Progenitor cell of endocrine pancreas (in vitro differentiated cells): Measurements from ENCODE around the gene SERPING1. TPM values are rescaled to one million over a fixed set of nuclear protein-coding genes. Genes with fewer than 3 reads are reported as not detected.
A peak's percentile ranks its signal among the peaks of the same experiment; 100 is the strongest.

Experiments used
- DNase-seq: peaks from one replicate; pipeline ENCODE4 v3.0.0; 2021; ENCODE audit warnings: low spot score; ENCODE audit not compliant: unreplicated experiment
- H3K27ac Mint-ChIP-seq: 2 replicates; pipeline ENCODE4 v1.8.0; 2021; ENCODE audit warnings: mild to moderate bottlenecking, moderate library complexity, mixed read lengths
- H3K27me3 Mint-ChIP-seq: 2 replicates; pipeline ENCODE4 v1.8.0; 2021; ENCODE audit warnings: mixed read lengths
- H3K36me3 Mint-ChIP-seq: 2 replicates; pipeline ENCODE4 v1.8.0; 2022; ENCODE audit warnings: mixed read lengths; ENCODE audit not compliant: insufficient read depth
- H3K4me1 Mint-ChIP-seq: 2 replicates; pipeline ENCODE4 v1.8.0; 2021; ENCODE audit warnings: low read depth, mixed read lengths
- H3K4me3 Mint-ChIP-seq: 2 replicates; pipeline ENCODE4 v1.8.0; 2021; ENCODE audit warnings: low read depth, mild to moderate bottlenecking, moderate library complexity, mixed read lengths
- H3K9me3 Mint-ChIP-seq: 2 replicates; pipeline ENCODE4 v1.8.0; 2021; ENCODE audit warnings: low read depth, mixed read lengths
- total RNA-seq: library from RNA; stranded (reverse); gene quantifications from 2 replicates; pipeline ENCODE4 v1.2.1, GENCODE V29; 2021
- TF ChIP-seq, protein P1 (sequence below): fragments of 200-600 bp; sonication (generic); IDR thresholded peaks from one replicate; pipeline ENCODE4 v1.5.0; 2021; ENCODE audit warnings: antibody characterized with exemption, mild to moderate bottlenecking; ENCODE audit not compliant: unreplicated experiment

Gene SERPING1
- total RNA-seq, 1 donor from 2014 or later, result 190 TPM

DNA sequence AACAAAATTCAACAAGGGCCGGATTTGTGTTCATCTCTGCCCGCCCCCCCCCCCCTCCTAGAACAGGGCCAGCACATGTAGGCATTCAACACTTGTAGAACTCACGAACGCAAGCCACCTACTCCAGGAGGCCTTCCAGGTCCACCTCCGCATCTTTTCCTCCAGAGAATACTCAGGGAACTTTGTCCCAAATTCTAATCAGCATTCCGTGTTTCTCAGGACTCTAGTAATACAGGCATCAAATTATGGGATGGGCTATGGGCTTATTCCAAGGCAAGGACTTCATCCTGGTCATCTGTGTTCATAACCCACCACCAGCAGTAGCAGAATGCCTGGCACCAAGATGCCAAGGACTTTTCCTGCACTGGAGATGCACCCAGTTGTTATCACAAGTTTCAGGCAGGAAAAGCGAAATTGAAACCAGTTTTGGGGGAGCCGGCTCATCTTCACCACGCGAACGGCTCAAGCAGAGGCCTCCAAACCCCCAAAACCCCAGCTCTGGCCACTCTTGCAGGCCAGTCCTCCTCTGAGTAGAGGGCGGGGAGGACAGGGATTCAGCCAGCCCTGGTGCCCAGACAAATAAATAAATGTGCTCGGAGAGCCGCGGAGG, 30.5 kb upstream of the SERPING1 start:
- Mint-ChIP-seq H3K27ac (peak overlapping the region; percentile 37), H3K4me1 (peaks cover 24% of the 10 kb centered on the region), H3K4me3 (peak overlapping the region; percentile 95), H3K27me3 (no peaks in the 10 kb centered on the region), H3K36me3 (no peaks in the 10 kb centered on the region), H3K9me3 (no peaks in the 10 kb centered on the region)
- DNase-seq, result no peak
- TF ChIP-seq, protein P1, sequence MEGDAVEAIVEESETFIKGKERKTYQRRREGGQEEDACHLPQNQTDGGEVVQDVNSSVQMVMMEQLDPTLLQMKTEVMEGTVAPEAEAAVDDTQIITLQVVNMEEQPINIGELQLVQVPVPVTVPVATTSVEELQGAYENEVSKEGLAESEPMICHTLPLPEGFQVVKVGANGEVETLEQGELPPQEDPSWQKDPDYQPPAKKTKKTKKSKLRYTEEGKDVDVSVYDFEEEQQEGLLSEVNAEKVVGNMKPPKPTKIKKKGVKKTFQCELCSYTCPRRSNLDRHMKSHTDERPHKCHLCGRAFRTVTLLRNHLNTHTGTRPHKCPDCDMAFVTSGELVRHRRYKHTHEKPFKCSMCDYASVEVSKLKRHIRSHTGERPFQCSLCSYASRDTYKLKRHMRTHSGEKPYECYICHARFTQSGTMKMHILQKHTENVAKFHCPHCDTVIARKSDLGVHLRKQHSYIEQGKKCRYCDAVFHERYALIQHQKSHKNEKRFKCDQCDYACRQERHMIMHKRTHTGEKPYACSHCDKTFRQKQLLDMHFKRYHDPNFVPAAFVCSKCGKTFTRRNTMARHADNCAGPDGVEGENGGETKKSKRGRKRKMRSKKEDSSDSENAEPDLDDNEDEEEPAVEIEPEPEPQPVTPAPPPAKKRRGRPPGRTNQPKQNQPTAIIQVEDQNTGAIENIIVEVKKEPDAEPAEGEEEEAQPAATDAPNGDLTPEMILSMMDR, result no peak

DNA sequence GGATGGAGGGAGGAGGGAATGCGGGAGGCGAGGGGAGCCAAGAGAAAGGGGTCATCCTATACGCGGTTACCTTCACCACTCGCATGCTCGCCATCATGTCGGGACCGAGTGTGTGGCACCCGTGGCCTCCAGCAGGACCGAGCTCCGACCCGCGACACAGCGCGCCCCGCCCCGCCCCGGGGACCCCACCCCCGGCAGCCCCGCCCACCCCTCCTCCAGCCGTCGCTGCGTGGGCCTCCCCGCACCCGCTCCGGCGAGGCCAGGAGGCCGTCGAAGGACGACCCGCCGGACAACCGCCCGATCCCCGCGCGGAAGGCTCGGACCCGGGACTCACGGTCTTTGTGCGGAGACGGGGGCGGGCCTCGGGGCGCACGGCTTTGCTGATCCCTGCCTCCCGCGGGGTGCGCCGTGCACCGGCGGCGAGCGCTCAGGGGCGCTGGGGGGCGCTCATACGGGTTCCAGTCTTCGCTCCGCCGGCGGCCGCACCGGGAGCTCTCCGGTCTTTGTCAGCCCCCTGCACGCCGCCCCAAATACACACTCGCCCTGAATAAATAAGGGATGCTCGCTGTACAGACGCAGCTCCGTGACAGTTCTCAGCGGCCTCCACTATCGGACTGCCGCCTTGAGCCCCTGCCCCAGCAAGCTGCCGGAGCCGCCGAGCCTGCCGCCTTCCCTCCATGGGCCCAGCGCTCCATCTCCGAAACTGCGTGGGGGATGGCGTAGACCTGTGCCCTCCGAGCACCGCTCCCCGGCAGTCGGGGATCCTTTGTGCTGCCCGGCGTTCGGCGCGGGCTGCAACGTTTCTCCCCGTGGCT, 29.8 kb upstream of the SERPING1 start, which contains the start of gene UBE2L6:
TSS of gene UBE2L6 (minus strand) at position 158 of the 815 bp plus-strand sequence. CDS start at position 97, 61 bp downstream.
- H3K4me3 Mint-ChIP-seq, result peak within 1 kb of the TSS; percentile 95
- H3K9me3 Mint-ChIP-seq, result no peaks in the 10 kb centered on the region
- H3K4me1 Mint-ChIP-seq, result peaks cover 23% of the 10 kb centered on the region
- peak; percentile 82 for DNase-seq
- no peaks in the 10 kb centered on the region for H3K36me3 Mint-ChIP-seq
- H3K27me3 Mint-ChIP-seq, result no peaks in the 10 kb centered on the region
- peak within 1 kb of the TSS; percentile 98 for H3K27ac Mint-ChIP-seq
- TF ChIP-seq, protein P1, result no peak

DNA sequence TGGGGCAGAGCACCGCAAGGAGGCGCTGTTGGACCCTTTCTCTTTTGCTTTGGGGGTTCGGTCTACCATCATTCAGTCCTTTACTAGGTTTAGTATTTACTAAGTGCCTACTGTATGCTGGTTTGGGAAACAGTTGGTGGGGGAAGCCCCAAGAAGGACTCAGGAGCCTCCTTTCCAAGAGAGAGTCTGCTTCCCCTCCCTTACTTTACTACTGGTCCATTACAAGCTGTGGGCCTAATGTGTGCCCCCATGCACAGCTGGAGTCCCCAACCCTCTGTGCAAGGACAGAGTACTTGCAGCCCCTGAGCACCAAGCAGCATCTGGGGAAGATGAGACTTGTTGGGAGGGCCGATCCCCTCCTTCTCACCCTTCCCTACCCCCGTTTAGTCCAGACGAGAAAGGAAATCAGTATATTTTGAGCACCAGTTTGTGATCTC, 29.1 kb upstream of the SERPING1 start:
- TF ChIP-seq, protein P1, result peak; percentile 88
- H3K4me3 Mint-ChIP-seq, result peak overlapping the region; percentile 95
- H3K27me3 Mint-ChIP-seq, result no peaks in the 10 kb centered on the region
- no peaks in the 10 kb centered on the region for H3K36me3 Mint-ChIP-seq
- no peak for DNase-seq
- H3K9me3 Mint-ChIP-seq, result no peaks in the 10 kb centered on the region
- H3K27ac Mint-ChIP-seq, result peak overlapping the region; percentile 98
- H3K4me1 Mint-ChIP-seq, result peaks cover 22% of the 10 kb centered on the region

DNA sequence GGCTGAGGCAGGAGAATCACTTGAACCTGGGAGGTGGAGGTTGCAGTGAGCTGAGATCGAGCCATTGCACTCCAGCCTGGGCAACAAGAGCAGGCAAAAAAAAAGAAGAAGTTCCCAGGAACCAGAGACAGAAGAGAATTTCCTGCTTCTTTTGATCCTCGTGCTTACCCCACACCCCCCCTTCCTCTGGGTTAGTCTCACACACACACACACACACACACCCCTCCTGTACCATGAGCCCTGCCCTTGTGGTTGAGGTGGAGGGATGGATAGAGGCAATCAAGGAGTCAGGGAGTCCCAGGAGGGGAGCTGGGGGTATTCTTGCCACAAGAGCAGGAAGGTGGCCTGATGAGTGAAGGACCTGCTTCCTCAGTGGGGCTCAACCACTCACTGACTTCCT, 25.9 kb upstream of the SERPING1 start:
- TF ChIP-seq, protein P1, result no peak
- Mint-ChIP-seq H3K9me3 (no peaks in the 10 kb centered on the region), H3K27me3 (no peaks in the 10 kb centered on the region)

DNA sequence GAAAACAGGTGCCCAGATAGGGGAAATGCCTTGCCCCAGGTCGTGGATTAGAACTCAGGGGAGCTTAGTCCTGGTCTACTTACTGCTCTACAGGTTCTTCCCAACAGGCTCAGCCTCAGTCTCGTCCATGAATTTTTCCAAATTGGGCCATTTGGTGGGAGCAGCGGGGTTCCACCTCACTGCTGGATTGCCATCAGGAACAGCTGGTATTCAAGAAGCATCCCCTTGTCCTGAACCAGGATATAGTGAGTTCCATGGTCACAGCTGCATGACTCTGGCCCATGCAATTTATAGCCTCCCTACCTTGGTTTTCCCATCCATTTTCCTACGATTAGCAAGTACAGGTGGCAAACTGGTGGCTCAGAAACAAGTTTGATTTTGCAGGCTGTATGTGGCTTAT, 23.4 kb upstream of the SERPING1 start:
- TF ChIP-seq, protein P1, result no peak
- Mint-ChIP-seq H3K4me1 (peaks cover 3% of the 10 kb centered on the region), H3K27me3 (no peaks in the 10 kb centered on the region), H3K9me3 (no peaks in the 10 kb centered on the region), H3K27ac (no peak overlapping the region), H3K36me3 (no peaks in the 10 kb centered on the region), H3K4me3 (no peak overlapping the region)
- DNase-seq, result no peak

More for the DNA sequence above, 25.9 kb upstream of the SERPING1 start:
- Mint-ChIP-seq H3K36me3 (no peaks in the 10 kb centered on the region), H3K27ac (no peak overlapping the region), H3K4me1 (peaks cover 16% of the 10 kb centered on the region), H3K4me3 (no peak overlapping the region)
- DNase-seq, result no peak
